GM23248 (cell line): ENCODE measurements around the gene SNRPN. TPM values are rescaled to one million over a fixed set of nuclear protein-coding genes. Genes with fewer than 3 reads are reported as not detected.
A peak's percentile ranks its signal among the peaks of the same experiment; 100 is the strongest.

ENCODE experiments used
- DNase-seq: peaks from one replicate; pipeline ENCODE4 v3.0.0-alpha.2; 2015
- H2AFZ ChIP-seq: fragments of 200-600 bp; sonication (generic); 2 replicates; pipeline ENCODE4 v1.6.1; 2016; ENCODE audit warnings: antibody characterized with exemption
- H3F3A ChIP-seq: fragments of 200-600 bp; sonication (generic); 2 replicates; pipeline ENCODE4 v1.6.1; 2016; ENCODE audit warnings: mild to moderate bottlenecking, antibody characterized with exemption, mixed run types; ENCODE audit not compliant: insufficient read depth
- H3K27ac ChIP-seq: fragments of 200-600 bp; sonication (generic); 2 replicates; pipeline ENCODE4 v1.5.1; 2016; ENCODE audit warnings: mild to moderate bottlenecking
- H3K27me3 ChIP-seq: fragments of 200-600 bp; sonication (generic); replicated peaks from 2 replicates; pipeline ENCODE4 v1.6.1; 2016; ENCODE audit warnings: mild to moderate bottlenecking; ENCODE audit not compliant: insufficient read depth
- H3K36me3 ChIP-seq: fragments of 200-600 bp; sonication (generic); 2 replicates; pipeline ENCODE4 v1.6.1; 2016; ENCODE audit warnings: low read depth, mild to moderate bottlenecking
- H3K4me1 ChIP-seq: fragments of 200-600 bp; sonication (generic); 2 replicates; pipeline ENCODE4 v1.6.1; 2016; ENCODE audit warnings: mild to moderate bottlenecking; ENCODE audit not compliant: insufficient read depth
- H3K4me2 ChIP-seq: fragments of 200-600 bp; sonication (generic); one replicate; pipeline ENCODE4 v1.6.1; 2016; ENCODE audit warnings: mild to moderate bottlenecking; ENCODE audit not compliant: unreplicated experiment
- H3K4me3 ChIP-seq: fragments of 200-600 bp; sonication (generic); 2 replicates; pipeline ENCODE4 v1.5.1; 2016; ENCODE audit warnings: mild to moderate bottlenecking
- H3K79me2 ChIP-seq: fragments of 200-600 bp; sonication (generic); 2 replicates; pipeline ENCODE4 v1.6.1; 2016; ENCODE audit warnings: mild to moderate bottlenecking; ENCODE audit not compliant: insufficient read depth
- H3K9ac ChIP-seq: fragments of 200-600 bp; sonication (generic); 2 replicates; pipeline ENCODE4 v1.6.1; 2016; ENCODE audit warnings: mild to moderate bottlenecking
- H3K9me2 ChIP-seq: fragments of 200-600 bp; sonication (generic); 2 replicates; pipeline ENCODE4 v1.6.1; 2016; ENCODE audit warnings: mixed run types, mild to moderate bottlenecking, moderate library complexity; ENCODE audit not compliant: insufficient read depth
- H3K9me3 ChIP-seq: fragments of 200-600 bp; sonication (generic); one replicate; pipeline ENCODE4 v1.6.1; 2017; ENCODE audit warnings: low read depth
- H4K20me1 ChIP-seq: fragments of 200-600 bp; sonication (generic); 2 replicates; pipeline ENCODE4 v1.6.0; 2016; ENCODE audit not compliant: insufficient read depth
- EZH2 ChIP-seq: fragments of 200-600 bp; sonication (generic); IDR thresholded peaks from 2 replicates; pipeline ENCODE4 v1.6.1; 2018; ENCODE audit warnings: antibody characterized with exemption, mild to moderate bottlenecking; ENCODE audit not compliant: insufficient read depth, poor library complexity, severe bottlenecking
- EZH2phosphoT487 ChIP-seq: fragments of 200-600 bp; sonication (generic); IDR thresholded peaks from 2 replicates; pipeline ENCODE4 v1.6.1; 2018; ENCODE audit warnings: antibody characterized with exemption, moderate library complexity, mild to moderate bottlenecking, low read depth; ENCODE audit not compliant: insufficient read depth
- WGBS, 2 experiments: methylation state at CpG; one replicate each; pipeline ENCODE4 v1.1.6; 2015 to 2017; ENCODE audit warnings: low lambda C conversion rate in 2 of 2, low coverage in 1 of 2; ENCODE audit errors: missing lambda C conversion rate in 2 of 2; 5-methylcytosine and 5-hydroxymethylcytosine counted together
- in situ Hi-C: fragments of 300-500 bp; cut with MboI; formaldehyde crosslinking; loops from 2 replicates; pipeline ENCODE4 v1.15.0; 2020
- polyA plus RNA-seq: library from polyadenylated mRNA; unstranded; fragments of >200 nt; fragmentation: Nextera tagmentation; extraction: Ambion mirVana; gene quantifications from 2 replicates; pipeline ENCODE4 v1.2.1, GENCODE V29; 2016
- total RNA-seq: library from RNA; depleted of rRNA; stranded (reverse); fragments of >200 nt; shearing (Covaris generic); gene quantifications from 2 replicates; pipeline ENCODE4 v1.2.3, GENCODE V29; 2014

SNRPN gene
- total and polyA plus RNA-seq, 2 experiments from 2014 or later = 101 to 103 TPM

DNA sequence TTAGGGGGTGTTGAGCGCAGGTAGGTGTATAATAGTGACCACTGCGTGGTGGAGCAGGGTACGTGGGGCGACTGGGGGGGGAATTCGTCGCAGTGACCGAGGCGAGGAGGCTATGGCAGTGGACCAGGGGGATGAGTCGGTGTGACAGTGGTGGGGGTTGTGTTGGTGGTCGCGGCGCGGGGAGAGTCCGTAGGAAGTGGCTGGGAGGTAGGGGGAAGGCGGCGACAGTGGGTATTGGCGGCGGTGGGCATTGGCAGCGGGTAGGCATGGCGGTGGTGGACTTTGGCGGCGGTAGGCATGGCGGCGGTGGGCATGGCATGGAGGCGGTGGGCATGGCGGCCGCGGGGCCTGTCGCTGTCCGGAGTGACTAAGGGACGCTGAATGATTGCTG, 739 bp downstream of the SNRPN start:
- H3K27ac ChIP-seq = peak overlapping the region; percentile 91
- no peaks in the 10 kb centered on the region for H3K36me3 ChIP-seq
- H3K4me1 ChIP-seq = no peaks in the 10 kb centered on the region
- no peaks in the 10 kb centered on the region for H3K9me2 ChIP-seq
- in situ Hi-C loops = no loop called here
- TF ChIP-seq EZH2phosphoT487 (no peak), EZH2 (no peak)
- H3K4me2 ChIP-seq = peak overlapping the region; percentile 72
- no peak for DNase-seq
- H3K4me3 ChIP-seq = peak overlapping the region; percentile 88
- no peaks in the 10 kb centered on the region for H3K9me3 ChIP-seq
- H2AFZ ChIP-seq = peak overlapping the region; percentile 92
- peak overlapping the region; percentile 93 for H3K9ac ChIP-seq
- H4K20me1 ChIP-seq = no peaks in the 10 kb centered on the region
- 28 to 41% methylated on average over 10 to 31 of the region's 31 CpGs for WGBS, 2 experiments
- no peaks in the 10 kb centered on the region for H3K27me3 ChIP-seq
- peaks cover 55% of the 10 kb centered on the region for H3K79me2 ChIP-seq
- H3F3A ChIP-seq = no peaks in the 10 kb centered on the region

DNA sequence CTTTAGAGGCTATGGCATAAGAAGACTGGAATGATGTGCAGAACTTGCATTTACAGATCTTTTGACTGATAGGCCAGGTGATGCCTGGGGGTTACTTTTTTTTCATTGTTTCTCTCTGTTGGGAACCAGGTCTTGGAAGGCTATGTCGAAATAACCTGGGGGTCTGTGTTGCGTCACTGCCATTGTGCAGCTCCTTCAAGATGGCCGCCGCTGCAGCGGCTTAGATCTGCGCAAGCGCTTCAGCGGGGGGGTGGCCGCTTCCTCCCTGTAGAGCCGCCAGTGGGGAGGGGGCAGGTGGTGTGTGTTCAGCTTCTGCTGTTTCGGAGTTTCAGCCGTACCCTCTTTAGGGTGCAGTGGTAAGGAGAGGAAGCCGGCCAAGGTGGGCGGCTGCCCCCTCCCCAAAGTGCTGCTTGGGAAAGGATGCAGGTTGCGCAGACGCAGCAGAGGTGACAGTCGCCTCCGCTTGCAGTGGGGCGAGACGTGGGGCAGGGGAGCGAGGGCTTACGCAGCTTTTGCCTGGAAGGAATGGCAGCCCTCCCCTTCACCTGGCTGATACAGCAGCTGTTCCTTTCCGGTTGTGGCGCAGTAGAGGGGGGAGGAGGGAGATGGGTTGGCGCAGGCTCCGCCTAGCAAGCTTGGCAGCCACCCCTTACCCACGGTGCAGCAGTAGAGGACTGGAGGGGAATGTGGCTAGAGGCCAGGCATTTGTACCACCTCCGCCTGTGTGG, 1.5 kb downstream of the SNRPN start:
- peaks cover 62% of the 10 kb centered on the region for H3K79me2 ChIP-seq
- TF ChIP-seq EZH2phosphoT487 (no peak), EZH2 (no peak)

DNA sequence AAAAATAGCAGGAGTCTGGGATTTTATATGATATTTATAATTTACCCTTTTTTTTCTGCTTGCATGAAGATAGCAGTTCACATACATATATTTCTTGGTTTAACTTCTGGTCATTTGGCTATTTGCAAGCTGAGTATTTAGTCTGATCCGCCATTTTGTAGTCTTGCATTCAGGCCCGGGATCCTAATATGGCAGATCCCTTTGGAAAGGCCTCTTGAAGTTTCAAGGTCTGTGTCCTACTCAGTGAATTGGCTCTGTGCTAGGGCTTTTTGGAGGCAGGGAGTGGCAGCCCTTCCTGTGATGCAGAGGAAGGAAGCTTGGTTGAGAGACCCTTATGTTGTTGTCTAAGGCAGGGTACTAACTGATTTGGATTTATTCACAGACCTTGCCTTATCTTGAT, 2.9 kb downstream of the SNRPN start:
- WGBS, 2 experiments = 52 to 59% methylated on average over 2 of the region's 2 CpGs
- no peak for TF ChIP-seq EZH2phosphoT487
- TF ChIP-seq EZH2 = no peak
- Histone ChIP-seq H3K4me2 (no peak overlapping the region), H3K9ac (no peak overlapping the region), H3F3A (no peaks in the 10 kb centered on the region), H3K27ac (no peak overlapping the region), H3K27me3 (no peaks in the 10 kb centered on the region), H3K9me3 (no peaks in the 10 kb centered on the region), H3K36me3 (no peaks in the 10 kb centered on the region), H3K4me3 (no peak overlapping the region), H3K79me2 (peaks cover 64% of the 10 kb centered on the region), H3K9me2 (no peaks in the 10 kb centered on the region), H2AFZ (no peak overlapping the region), H3K4me1 (no peaks in the 10 kb centered on the region), H4K20me1 (no peaks in the 10 kb centered on the region)
- no peak for DNase-seq
- in situ Hi-C loops = no loop called here

More for the DNA sequence above, 1.5 kb downstream of the SNRPN start:
- H4K20me1 ChIP-seq = no peaks in the 10 kb centered on the region
- H3K9me3 ChIP-seq = no peaks in the 10 kb centered on the region
- no peaks in the 10 kb centered on the region for H3K4me1 ChIP-seq
- H2AFZ ChIP-seq = peak overlapping the region; percentile 92
- no peaks in the 10 kb centered on the region for H3K9me2 ChIP-seq
- peak; percentile 82 for DNase-seq
- H3K36me3 ChIP-seq = no peaks in the 10 kb centered on the region
- H3K27ac ChIP-seq = peak overlapping the region; percentile 91
- in situ Hi-C loops = no loop called here
- H3K4me3 ChIP-seq = peak overlapping the region; percentile 88
- H3K27me3 ChIP-seq = no peaks in the 10 kb centered on the region
- no peaks in the 10 kb centered on the region for H3F3A ChIP-seq
- 28 to 43% methylated on average over 28 of the region's 28 CpGs for WGBS, 2 experiments
- H3K9ac ChIP-seq = peak overlapping the region; percentile 93
- peak overlapping the region; percentile 72 for H3K4me2 ChIP-seq

DNA sequence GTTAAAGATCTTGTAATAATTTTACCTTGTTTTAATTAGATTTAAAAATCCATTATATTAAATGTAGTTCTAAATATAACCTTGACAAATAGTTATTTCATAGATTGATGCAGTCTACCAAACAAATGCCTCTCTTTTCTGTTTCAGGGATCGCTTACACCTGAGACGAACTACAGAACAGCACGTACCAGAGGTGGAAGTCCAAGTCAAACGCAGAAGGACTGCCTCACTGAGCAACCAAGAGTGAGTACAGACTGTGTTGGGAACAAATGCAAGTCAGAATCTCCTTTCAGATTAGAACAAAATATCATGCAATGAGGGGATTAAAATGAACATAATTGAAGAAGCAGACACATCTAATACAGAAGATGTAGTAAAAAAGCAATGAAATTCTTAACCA, 7.2 kb downstream of the SNRPN start:
- no peaks in the 10 kb centered on the region for H3K9me3 ChIP-seq
- 0 out of 2 replicates have a peak, but pooled peaks cover 3% of the 10 kb centered on the region for H3K36me3 ChIP-seq
- no peak for DNase-seq
- peaks cover 45% of the 10 kb centered on the region for H3K79me2 ChIP-seq
- H3K4me1 ChIP-seq = no peaks in the 10 kb centered on the region
- no peak overlapping the region for H2AFZ ChIP-seq
- no peak overlapping the region for H3K9ac ChIP-seq
- no peaks in the 10 kb centered on the region for H3K27me3 ChIP-seq
- H3K9me2 ChIP-seq = no peaks in the 10 kb centered on the region
- TF ChIP-seq EZH2 (no peak), EZH2phosphoT487 (no peak)
- no peaks in the 10 kb centered on the region for H4K20me1 ChIP-seq
- H3K4me3 ChIP-seq = no peak overlapping the region
- WGBS, 2 experiments = 64 to 67% methylated on average over 4 of the region's 4 CpGs
- no peaks in the 10 kb centered on the region for H3F3A ChIP-seq
- in situ Hi-C loops = no loop called here
- H3K4me2 ChIP-seq = no peak overlapping the region
- H3K27ac ChIP-seq = no peak overlapping the region
